ENCODE data around the gene SFI1.
"Not testable (repeated sequence)": the region's sequence is repeated elsewhere in the genome, so short reads cannot be mapped to it uniquely, and the experiment has no call there.

SFI1 gene

DNA sequence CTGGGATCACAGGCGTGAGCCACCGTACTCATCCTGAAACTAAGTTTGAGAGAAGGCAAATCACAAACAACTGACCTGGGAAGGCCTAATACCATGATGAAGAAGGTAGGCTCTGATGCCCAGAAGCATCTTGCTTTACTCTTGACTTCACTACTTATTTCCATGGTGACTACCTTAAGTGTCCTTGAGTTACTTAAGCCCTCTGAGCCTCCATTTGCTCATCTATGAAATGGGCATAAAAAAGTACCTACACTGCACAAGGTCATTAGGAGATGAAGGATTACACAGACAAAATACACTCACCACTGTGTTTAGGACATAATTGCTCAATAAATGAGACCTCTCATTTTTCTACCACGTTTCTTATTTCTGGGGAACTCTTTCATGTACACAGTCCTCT lies 34.6 kb upstream of the SFI1 start:
- no peak overlapping the region for H3K4me3 ChIP-seq (ENCODE audit: control insufficient read depth, low read depth, low read length)
- DNase-seq (ENCODE audit: low read depth): no peak
- TF ChIP-seq, protein P1, sequence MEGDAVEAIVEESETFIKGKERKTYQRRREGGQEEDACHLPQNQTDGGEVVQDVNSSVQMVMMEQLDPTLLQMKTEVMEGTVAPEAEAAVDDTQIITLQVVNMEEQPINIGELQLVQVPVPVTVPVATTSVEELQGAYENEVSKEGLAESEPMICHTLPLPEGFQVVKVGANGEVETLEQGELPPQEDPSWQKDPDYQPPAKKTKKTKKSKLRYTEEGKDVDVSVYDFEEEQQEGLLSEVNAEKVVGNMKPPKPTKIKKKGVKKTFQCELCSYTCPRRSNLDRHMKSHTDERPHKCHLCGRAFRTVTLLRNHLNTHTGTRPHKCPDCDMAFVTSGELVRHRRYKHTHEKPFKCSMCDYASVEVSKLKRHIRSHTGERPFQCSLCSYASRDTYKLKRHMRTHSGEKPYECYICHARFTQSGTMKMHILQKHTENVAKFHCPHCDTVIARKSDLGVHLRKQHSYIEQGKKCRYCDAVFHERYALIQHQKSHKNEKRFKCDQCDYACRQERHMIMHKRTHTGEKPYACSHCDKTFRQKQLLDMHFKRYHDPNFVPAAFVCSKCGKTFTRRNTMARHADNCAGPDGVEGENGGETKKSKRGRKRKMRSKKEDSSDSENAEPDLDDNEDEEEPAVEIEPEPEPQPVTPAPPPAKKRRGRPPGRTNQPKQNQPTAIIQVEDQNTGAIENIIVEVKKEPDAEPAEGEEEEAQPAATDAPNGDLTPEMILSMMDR (IDR thresholded peaks at IDR 0.05; ENCODE audit: control insufficient read depth, insufficient read depth, low read depth, low read length, missing control alignments): no peak

DNA sequence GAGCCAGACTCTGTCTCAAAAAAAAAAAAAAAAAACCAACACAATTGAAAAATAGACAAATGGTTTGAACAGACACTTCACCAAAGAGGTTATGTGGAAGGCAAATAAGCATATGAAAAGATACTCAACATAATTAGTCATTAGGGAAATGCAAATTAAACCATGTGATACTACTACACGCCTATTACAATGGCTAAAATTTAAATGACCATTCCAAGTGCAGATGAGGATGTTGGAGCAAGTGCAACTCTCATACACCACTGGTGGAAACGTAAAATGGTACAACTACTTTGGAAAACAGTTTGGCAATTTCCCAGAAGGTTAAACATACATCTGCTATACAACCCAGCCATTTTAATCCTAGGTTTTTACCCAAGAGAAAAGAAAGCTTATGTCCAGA lies 31.0 kb upstream of the SFI1 start:
- H3K4me3 ChIP-seq (ENCODE audit: control insufficient read depth, low read depth, low read length): no peak overlapping the region
- DNase-seq (ENCODE audit: low read depth): no peak
- TF ChIP-seq, protein P1 (IDR thresholded peaks at IDR 0.05; ENCODE audit: control insufficient read depth, insufficient read depth, low read depth, low read length, missing control alignments): no peak

DNA sequence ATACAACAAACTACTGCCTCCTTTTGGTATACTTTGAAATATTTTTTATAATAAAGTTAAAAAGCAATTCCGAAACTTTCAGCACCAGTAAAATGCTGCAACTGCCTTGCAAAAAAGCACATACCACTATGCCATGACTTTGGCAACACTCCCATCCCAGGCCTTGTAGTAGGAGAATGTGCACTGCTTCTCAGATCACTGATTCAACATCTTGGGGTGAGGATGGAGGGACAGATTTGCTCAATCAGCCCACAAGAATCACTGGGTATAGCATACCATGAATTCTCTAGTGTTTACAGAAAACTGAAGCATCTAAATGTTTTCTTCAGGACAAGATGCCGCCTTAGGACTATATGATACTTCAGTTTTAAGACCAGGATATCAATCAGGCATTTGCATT lies 21.6 kb upstream of the SFI1 start:
- H3K4me3 ChIP-seq (ENCODE audit: control insufficient read depth, low read depth, low read length): no peak overlapping the region
- DNase-seq (ENCODE audit: low read depth): peak; percentile 85
- TF ChIP-seq, protein P1 (IDR thresholded peaks at IDR 0.05; ENCODE audit: control insufficient read depth, insufficient read depth, low read depth, low read length, missing control alignments): no peak

DNA sequence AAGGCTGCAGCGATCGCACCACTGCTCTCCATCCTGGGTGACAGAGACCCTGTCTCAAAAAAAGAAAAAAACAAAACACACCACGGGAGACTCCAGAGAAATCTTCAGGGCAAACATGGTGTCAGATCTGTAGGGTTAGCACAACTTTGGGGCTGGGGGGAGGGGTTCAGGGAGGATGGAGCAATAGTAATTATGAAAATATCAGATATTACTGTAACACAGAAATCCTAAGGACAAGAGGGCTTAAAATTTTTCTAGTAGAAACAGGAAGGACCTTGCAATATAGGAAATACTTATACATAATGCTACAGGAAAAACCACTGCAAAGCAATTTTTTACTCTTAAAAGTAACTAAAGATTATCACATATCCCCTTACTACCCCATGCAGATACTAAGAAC lies 20.5 kb upstream of the SFI1 start:
- DNase-seq (ENCODE audit: low read depth): no peak
- H3K4me3 ChIP-seq (ENCODE audit: control insufficient read depth, low read depth, low read length): no peak overlapping the region
- TF ChIP-seq, protein P1 (IDR thresholded peaks at IDR 0.05; ENCODE audit: control insufficient read depth, insufficient read depth, low read depth, low read length, missing control alignments): no peak

DNA sequence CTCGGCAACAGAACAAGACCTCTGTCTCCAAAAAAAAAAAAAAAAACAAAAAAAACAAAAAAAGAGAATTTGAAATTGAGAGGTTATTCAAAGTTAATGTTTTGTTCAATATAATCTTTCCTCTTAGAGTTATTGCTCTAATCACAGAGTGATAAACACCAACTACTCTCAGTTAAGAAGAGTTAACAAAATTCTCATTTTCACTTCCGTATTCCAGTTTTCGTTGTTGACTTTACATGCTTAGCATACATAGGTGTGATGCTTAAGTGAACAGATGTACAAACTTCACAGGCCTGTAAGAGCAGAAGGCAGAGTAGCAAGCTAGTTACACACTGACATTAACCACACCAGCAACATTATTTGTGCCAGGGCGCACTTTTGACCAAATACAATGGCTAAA lies 19.0 kb upstream of the SFI1 start:
- TF ChIP-seq, protein P1 (IDR thresholded peaks at IDR 0.05; ENCODE audit: control insufficient read depth, insufficient read depth, low read depth, low read length, missing control alignments): no peak
- no peak for DNase-seq (ENCODE audit: low read depth)
- no peak overlapping the region for H3K4me3 ChIP-seq (ENCODE audit: control insufficient read depth, low read depth, low read length)

DNA sequence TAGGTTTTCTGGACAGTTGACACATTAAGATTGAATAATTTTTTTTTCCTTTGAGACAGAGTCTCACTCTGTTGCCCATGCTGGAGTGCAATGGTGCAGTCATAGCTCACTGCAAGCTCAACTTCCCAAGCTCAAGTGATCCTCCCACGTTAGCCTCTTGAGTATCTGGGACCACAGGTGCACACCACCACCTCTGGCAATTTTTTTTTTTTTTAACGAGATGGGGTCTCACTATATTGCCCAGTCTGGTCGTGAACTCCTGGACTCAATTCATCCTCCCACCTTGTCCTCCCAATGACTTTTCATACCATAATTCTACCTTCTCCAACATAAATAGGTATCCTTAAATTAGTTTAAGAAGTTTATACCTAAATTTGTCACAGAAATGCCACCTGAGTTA lies 15.2 kb upstream of the SFI1 start:
- no peak for DNase-seq (ENCODE audit: low read depth)
- no peak overlapping the region for H3K4me3 ChIP-seq (ENCODE audit: control insufficient read depth, low read depth, low read length)
- TF ChIP-seq, protein P1 (IDR thresholded peaks at IDR 0.05; ENCODE audit: control insufficient read depth, insufficient read depth, low read depth, low read length, missing control alignments): no peak

DNA sequence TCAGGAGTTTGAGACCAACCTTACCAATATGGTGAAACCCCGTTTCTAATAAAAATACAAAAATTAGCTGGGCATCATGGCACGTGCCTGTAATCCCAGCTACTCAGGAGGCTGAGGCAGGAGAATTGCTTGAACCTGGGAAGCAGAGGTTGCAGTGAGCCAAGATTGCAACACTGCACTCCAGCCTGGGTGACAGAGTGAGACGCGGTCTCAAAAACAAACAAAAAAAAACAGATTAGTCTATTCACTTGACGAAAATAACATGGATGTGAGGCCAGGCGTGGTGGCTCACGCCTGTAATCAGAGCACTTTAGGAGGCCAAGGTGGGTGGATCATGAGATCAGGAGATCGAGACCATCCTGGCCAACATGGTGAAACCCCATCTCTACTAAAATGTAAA lies 13.9 kb upstream of the SFI1 start:
- H3K4me3 ChIP-seq (ENCODE audit: control insufficient read depth, low read depth, low read length); DNase-seq (ENCODE audit: low read depth): not testable (repeated sequence)

DNA sequence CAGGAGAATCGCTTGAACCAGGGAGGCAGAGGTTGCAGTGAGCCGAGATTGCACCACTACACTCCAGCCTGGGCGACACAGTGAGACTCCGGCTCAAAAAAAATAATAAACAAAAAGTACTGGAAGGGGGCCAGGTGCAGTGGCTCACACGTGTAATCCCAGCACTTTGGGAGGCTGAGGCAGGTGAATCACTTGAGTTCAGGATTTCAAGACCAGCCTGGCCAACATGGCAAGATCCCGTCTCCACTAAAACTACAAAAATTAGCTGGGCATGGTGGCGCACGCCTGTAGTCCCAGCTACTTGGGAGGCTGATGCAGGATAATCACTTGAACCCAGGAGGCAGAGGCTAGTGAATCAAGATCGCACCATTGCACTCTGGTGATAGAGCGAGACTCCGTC lies 10.0 kb upstream of the SFI1 start:
- H3K4me3 ChIP-seq (ENCODE audit: control insufficient read depth, low read depth, low read length); DNase-seq (ENCODE audit: low read depth): not testable (repeated sequence)

Measured in AG09309 (cell line).